Kidney (tissue), 14 donors: ENCODE data around the gene PTOV1. TPM values are rescaled to one million over a fixed set of nuclear protein-coding genes. Genes with fewer than 3 reads are reported as not detected.

ENCODE experiments used
- DNase-seq, 5 donors: peaks; one replicate each; pipeline ENCODE4 v3.0.0-alpha.2; 2013 to 2020
- FAIRE-seq: peaks from 2 replicates; lab custom pipeline; 2012; peaks lifted over from hg19 to GRCh38; lab: Jason Lieb, UNC
- H3K27ac ChIP-seq, 2 donors: one replicate each; pipeline ENCODE4 v1.7.0; 2013; ENCODE audit warnings: low read depth in 2 of 2, low read length in 2 of 2, inconsistent platforms in 1 of 2
- H3K27me3 ChIP-seq: one replicate; pipeline ENCODE4 v1.7.1; 2013; ENCODE audit warnings: low read length, inconsistent platforms; ENCODE audit not compliant: control insufficient read depth, insufficient read depth
- H3K36me3 ChIP-seq, 3 donors: one replicate each; pipeline versions ENCODE4 v1.7.0 to v1.7.1; 2013; ENCODE audit warnings: low read length in 3 of 3, control low read depth in 1 of 3, inconsistent platforms in 1 of 3; ENCODE audit not compliant: insufficient read depth in 3 of 3, control insufficient read depth in 2 of 3
- H3K4me1 ChIP-seq, 3 donors: one replicate each; pipeline versions ENCODE4 v1.7.0 to v1.7.1; 2013; ENCODE audit warnings: low read length in 3 of 3, inconsistent platforms in 1 of 3, low read depth in 1 of 3; ENCODE audit not compliant: control insufficient read depth in 2 of 3, insufficient read depth in 2 of 3
- H3K4me3 ChIP-seq, 3 donors: one replicate each; pipeline versions ENCODE4 v1.7.0 to v1.8.1; 2013; ENCODE audit warnings: low read length in 3 of 3, control low read depth in 1 of 3, inconsistent platforms in 1 of 3
- H3K9ac ChIP-seq, 3 donors: one replicate each; pipeline versions ENCODE4 v1.7.0 to v1.7.1; 2013; ENCODE audit warnings: low read length in 3 of 3, control low read depth in 1 of 3, inconsistent platforms in 1 of 3
- H3K9me3 ChIP-seq, 3 donors: one replicate each; pipeline versions ENCODE4 v1.7.0 to v1.7.1; 2013; ENCODE audit warnings: low read length in 3 of 3, control low read depth in 1 of 3, inconsistent platforms in 1 of 3; ENCODE audit not compliant: control insufficient read depth in 2 of 3, insufficient read depth in 1 of 3
- CTCF ChIP-seq: IDR thresholded peaks from 3 replicates; pipeline ENCODE4 v1.5.1; 2012; ENCODE audit warnings: mild to moderate bottlenecking, moderate library complexity, borderline replicate concordance; ENCODE audit not compliant: insufficient read depth; ENCODE audit errors: extremely low read depth
- intact Hi-C: fragments of 100-400 bp; cut with DNase I; formaldehyde crosslinking; loops from one replicate; pipeline ENCODE4 v1.11.1; 2022
- polyA plus RNA-seq: library from polyadenylated mRNA; stranded (reverse); fragments of 350-450 nt; fragmentation: Illumina TruSeq; extraction: RNeasy Lipid Tissue Mini Kit (QIAGEN cat#74804); gene quantifications from one replicate; pipeline ENCODE4 v1.2.3, GENCODE V29; 2014; ENCODE audit warnings: low read depth, low replicate concordance; ENCODE audit not compliant: insufficient read depth
- total RNA-seq: library from RNA; stranded (reverse); fragmentation: NEBNext Ultra II Directional; extraction: Animal tissue kit (Norgen Biotek cat#: 25700); gene quantifications from one replicate; pipeline ENCODE4 v1.2.1, GENCODE V29; 2021
- donor health status: control.
- donor health status: control.
- donor health status: control.
- donor health status: control.
- donor health status: control.
- donor health status: DM: yes; HTN: yes; CAD: no.
- donor health status: Normal renal cell carcinoma (clear cell type).

PTOV1 gene
- total and polyA plus RNA-seq, 2 donors from 2014 or later = 118 to 235 TPM

- H3K4me3 ChIP-seq = no peak overlapping the region
- no peaks in the 10 kb centered on the region for H3K9me3 ChIP-seq
- DNase-seq (peak; percentile 49 to 84 (median 67)), FAIRE-seq (no peak)
- peaks cover 6 to 35% (median 14%) of the 10 kb centered on the region in 3 donors for H3K36me3 ChIP-seq
- H3K27ac ChIP-seq = no peak overlapping the region
- no peaks in the 10 kb centered on the region for H3K27me3 ChIP-seq
- no peak overlapping the region for H3K9ac ChIP-seq
- peaks cover 0 to 7% (median 1%) of the 10 kb centered on the region in 3 donors for H3K4me1 ChIP-seq
- no peak for TF ChIP-seq CTCF
- intact Hi-C loops = no loop called here
Measured at GRCh38 chr19:49861107-49861506, 10.1 kb downstream of the PTOV1 start.

GRCh38 chr19:49861541-49862378, 10.8 kb downstream of the PTOV1 start:
- Histone ChIP-seq H3K9me3 (no peaks in the 10 kb centered on the region), H3K36me3 (peaks cover 6 to 29% (median 14%) of the 10 kb centered on the region in 3 donors), H3K4me1 (peaks cover 0 to 13% (median 8%) of the 10 kb centered on the region in 3 donors), H3K4me3 (no peak overlapping the region), H3K9ac (no peak overlapping the region), H3K27me3 (no peaks in the 10 kb centered on the region), H3K27ac (no peak overlapping the region)
- TF ChIP-seq CTCF = no peak
- intact Hi-C loops = no loop called here
- peak; percentile 61 to 85 (median 63) for DNase-seq
- FAIRE-seq = no peak

- H3K9ac ChIP-seq = no peak overlapping the region
- no peaks in the 10 kb centered on the region for H3K9me3 ChIP-seq
- H3K4me1 ChIP-seq = peaks cover 0 to 14% (median 8%) of the 10 kb centered on the region in 3 donors
- intact Hi-C loops = no loop called here
- no peaks in the 10 kb centered on the region for H3K27me3 ChIP-seq
- DNase-seq (peak in 2 of 5 donors; percentile 45 to 73), FAIRE-seq (no peak)
- peaks cover 6 to 23% (median 12%) of the 10 kb centered on the region in 3 donors for H3K36me3 ChIP-seq
- no peak overlapping the region for H3K4me3 ChIP-seq
- TF ChIP-seq CTCF = no peak
- H3K27ac ChIP-seq = no peak overlapping the region
Measured at GRCh38 chr19:49862391-49863253, 11.7 kb downstream of the PTOV1 start.
